ENCODE measurements around the gene SDR42E2. TPM values are rescaled to one million over a fixed set of nuclear protein-coding genes. Genes with fewer than 3 reads are reported as not detected.

Gene SDR42E2
- total RNA-seq, 1 donor from 2014 or later = not detected

DNA sequence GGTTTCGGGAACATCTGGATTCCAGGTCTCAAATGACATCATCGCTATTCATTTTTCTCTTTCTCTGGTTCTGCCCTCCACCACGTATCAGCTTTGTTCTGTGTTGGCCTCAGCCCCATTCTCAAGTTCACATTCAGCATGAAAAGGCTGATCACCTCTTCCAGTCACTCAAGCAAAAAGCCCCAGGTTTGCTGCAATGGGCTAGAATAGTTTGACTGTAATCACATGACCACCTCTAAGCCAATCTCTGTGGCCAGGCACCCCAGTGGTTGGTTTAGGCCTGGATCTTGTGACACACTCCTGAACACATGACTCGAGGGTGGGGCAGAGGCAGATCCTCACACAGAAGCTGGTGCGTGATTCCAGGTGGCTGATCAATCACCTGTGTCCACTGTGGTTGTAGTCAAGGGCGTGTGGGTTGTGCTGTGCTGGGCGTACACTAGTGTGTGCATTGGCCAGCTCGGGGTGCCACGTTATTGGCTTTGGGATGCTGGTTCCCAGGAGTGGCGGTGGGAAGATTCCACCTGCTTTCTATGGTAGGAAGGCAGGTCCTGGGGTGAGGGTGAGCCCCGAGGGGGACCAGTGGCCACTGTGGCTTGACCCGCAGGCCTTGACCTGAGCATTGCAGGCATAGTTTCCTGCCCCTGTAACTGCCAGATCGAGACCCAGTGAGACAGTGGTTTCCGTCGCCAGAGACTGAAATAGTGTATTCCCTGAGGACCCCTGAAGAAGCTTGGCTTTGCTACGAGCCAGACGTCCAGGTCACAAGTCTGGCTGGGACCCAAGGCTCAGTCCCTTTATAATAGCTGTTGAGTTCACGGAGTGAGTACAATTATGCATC is 55.8 kb downstream of the SDR42E2 start:
- Mint-ChIP-seq H3K27me3 (ENCODE audit: unreplicated experiment) (no peaks in the 10 kb centered on the region), H3K27ac (ENCODE audit: unreplicated experiment) (no peak overlapping the region), H3K4me1 (ENCODE audit: low read depth, unreplicated experiment) (peaks cover 4% of the 10 kb centered on the region), H3K4me3 (ENCODE audit: unreplicated experiment) (no peak overlapping the region), H3K36me3 (ENCODE audit: unreplicated experiment) (no peaks in the 10 kb centered on the region), H3K9me3 (ENCODE audit: unreplicated experiment) (no peaks in the 10 kb centered on the region)
- DNase-seq = no peak
- TF ChIP-seq, protein P1, sequence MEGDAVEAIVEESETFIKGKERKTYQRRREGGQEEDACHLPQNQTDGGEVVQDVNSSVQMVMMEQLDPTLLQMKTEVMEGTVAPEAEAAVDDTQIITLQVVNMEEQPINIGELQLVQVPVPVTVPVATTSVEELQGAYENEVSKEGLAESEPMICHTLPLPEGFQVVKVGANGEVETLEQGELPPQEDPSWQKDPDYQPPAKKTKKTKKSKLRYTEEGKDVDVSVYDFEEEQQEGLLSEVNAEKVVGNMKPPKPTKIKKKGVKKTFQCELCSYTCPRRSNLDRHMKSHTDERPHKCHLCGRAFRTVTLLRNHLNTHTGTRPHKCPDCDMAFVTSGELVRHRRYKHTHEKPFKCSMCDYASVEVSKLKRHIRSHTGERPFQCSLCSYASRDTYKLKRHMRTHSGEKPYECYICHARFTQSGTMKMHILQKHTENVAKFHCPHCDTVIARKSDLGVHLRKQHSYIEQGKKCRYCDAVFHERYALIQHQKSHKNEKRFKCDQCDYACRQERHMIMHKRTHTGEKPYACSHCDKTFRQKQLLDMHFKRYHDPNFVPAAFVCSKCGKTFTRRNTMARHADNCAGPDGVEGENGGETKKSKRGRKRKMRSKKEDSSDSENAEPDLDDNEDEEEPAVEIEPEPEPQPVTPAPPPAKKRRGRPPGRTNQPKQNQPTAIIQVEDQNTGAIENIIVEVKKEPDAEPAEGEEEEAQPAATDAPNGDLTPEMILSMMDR (IDR thresholded peaks at IDR 0.05; ENCODE audit: partially characterized antibody, unreplicated experiment) = no peak

DNA sequence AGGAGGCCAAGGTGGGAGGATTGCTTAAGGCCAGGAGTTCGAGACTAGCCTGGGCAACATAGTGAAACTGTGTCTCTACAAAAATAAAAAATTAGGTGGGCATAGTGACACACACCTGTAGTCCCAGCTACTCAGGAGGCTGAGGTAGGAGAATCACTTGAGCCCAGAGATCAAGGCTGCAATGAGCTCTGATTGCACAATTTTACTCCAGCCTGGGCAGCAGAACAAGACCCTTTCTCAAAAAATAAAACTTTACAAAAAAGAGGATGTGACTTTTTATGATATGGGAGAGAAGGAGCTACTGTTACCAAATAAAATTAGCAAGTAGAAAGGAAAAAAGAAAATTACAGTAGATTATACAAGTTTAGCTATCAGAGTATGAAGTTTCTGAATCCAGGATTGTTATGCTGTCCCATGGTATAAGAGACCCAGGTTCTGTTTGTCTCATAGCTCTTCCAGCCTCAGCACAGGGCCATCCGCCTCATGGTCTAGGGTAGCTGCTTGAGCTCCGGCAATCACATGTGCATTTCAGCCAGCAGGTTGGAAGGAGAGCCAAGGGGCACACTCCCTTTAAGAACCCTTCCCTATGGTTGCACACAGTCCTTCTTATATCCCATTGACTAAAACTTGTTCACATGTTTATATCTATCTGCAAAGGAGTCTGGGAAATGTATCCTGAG is 57.2 kb downstream of the SDR42E2 start:
- no peak for DNase-seq
- Mint-ChIP-seq H3K36me3 (ENCODE audit: unreplicated experiment) (no peaks in the 10 kb centered on the region), H3K9me3 (ENCODE audit: unreplicated experiment) (no peaks in the 10 kb centered on the region), H3K4me1 (ENCODE audit: low read depth, unreplicated experiment) (peaks cover 4% of the 10 kb centered on the region), H3K27me3 (ENCODE audit: unreplicated experiment) (no peaks in the 10 kb centered on the region), H3K4me3 (ENCODE audit: unreplicated experiment) (no peak overlapping the region), H3K27ac (ENCODE audit: unreplicated experiment) (no peak overlapping the region)
- TF ChIP-seq, protein P1 (IDR thresholded peaks at IDR 0.05; ENCODE audit: partially characterized antibody, unreplicated experiment) = no peak

DNA sequence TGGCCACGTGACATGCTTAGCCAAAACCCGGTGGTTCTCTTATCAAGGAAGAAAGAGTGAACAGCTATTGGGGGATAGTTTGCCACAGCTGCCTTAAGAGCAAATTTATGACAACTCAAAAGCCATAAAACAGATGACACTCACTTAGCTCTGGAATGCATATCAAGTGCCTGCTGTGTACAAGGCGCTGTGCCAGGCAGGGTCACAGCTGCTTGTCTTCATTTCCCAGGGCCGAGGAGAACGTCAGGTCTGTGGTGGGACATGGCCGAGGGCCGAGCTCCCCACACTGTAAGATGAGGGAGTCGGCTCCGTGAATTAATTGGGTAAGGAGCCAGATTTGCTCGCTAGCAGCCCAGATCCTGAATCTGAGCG is 57.7 kb downstream of the SDR42E2 start:
- peaks cover 4% of the 10 kb centered on the region for H3K4me1 Mint-ChIP-seq (ENCODE audit: low read depth, unreplicated experiment)
- H3K27me3 Mint-ChIP-seq (ENCODE audit: unreplicated experiment) = no peaks in the 10 kb centered on the region
- no peaks in the 10 kb centered on the region for H3K36me3 Mint-ChIP-seq (ENCODE audit: unreplicated experiment)
- TF ChIP-seq, protein P1 (IDR thresholded peaks at IDR 0.05; ENCODE audit: partially characterized antibody, unreplicated experiment) = no peak
- no peak overlapping the region for H3K27ac Mint-ChIP-seq (ENCODE audit: unreplicated experiment)
- no peak for DNase-seq
- no peaks in the 10 kb centered on the region for H3K9me3 Mint-ChIP-seq (ENCODE audit: unreplicated experiment)
- H3K4me3 Mint-ChIP-seq (ENCODE audit: unreplicated experiment) = no peak overlapping the region

DNA sequence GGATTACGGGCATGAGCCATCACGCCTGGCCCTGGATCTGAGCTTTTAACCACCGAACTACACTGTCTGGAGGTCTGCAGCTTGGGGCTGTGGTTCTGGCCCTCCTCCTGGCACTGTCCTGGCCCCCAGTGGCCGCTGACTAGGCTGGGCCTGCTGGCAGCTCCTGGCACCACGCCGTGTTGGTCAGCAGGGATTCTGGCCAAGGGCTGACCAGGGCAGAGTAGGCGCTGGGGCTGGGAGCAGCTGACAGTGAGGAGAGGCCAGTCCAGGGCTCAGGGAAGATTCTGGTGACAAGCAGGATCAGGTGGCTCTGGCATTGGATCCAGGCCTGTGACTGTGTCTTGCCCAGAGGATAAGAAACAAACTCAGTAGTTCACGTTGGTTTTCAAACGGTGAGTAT is 58.4 kb downstream of the SDR42E2 start:
- Mint-ChIP-seq H3K27ac (ENCODE audit: unreplicated experiment) (no peak overlapping the region), H3K4me1 (ENCODE audit: low read depth, unreplicated experiment) (peaks cover 4% of the 10 kb centered on the region), H3K4me3 (ENCODE audit: unreplicated experiment) (no peak overlapping the region), H3K9me3 (ENCODE audit: unreplicated experiment) (no peaks in the 10 kb centered on the region), H3K36me3 (ENCODE audit: unreplicated experiment) (no peaks in the 10 kb centered on the region), H3K27me3 (ENCODE audit: unreplicated experiment) (no peaks in the 10 kb centered on the region)
- DNase-seq = no peak
- TF ChIP-seq, protein P1 (IDR thresholded peaks at IDR 0.05; ENCODE audit: partially characterized antibody, unreplicated experiment) = no peak

DNA sequence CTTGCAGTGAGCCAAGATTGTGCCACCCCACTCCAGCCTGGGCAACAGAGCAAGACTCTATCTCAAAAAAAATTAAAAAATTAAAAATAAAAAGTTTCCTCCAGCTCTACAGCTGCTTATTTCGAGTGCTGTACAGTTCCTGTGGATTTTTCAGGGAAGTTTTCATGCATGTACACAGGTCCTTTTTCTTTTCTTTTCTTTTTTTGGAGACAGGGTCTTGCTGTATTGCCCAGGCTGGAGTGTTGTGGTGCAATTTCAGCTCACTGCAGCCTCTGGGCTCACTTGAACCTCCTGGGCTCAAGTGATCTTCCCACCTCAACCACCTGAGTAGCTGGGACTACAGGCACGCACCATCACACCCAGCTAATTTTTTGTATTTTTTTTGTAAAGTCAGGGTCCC is 59.7 kb downstream of the SDR42E2 start:
- H3K36me3 Mint-ChIP-seq (ENCODE audit: unreplicated experiment) = no peaks in the 10 kb centered on the region
- H3K4me3 Mint-ChIP-seq (ENCODE audit: unreplicated experiment) = no peak overlapping the region
- H3K4me1 Mint-ChIP-seq (ENCODE audit: low read depth, unreplicated experiment) = no peaks in the 10 kb centered on the region
- TF ChIP-seq, protein P1 (IDR thresholded peaks at IDR 0.05; ENCODE audit: partially characterized antibody, unreplicated experiment) = no peak
- no peaks in the 10 kb centered on the region for H3K27me3 Mint-ChIP-seq (ENCODE audit: unreplicated experiment)
- H3K9me3 Mint-ChIP-seq (ENCODE audit: unreplicated experiment) = no peaks in the 10 kb centered on the region
- DNase-seq = no peak
- no peak overlapping the region for H3K27ac Mint-ChIP-seq (ENCODE audit: unreplicated experiment)
